NCI-H524 treated with DMSO at 0.1 percent for 48 hours (cell line): ENCODE measurements around the gene STUB1.

ENCODE experiments used
- DNase-seq: peaks from one replicate; lab custom pipeline; 2025; lab: John Stamatoyannopoulos, UW

Gene STUB1

GRCh38 chr16:679814-680624 is at the start of gene STUB1:
TSS of gene STUB1 (plus strand) at chr16:680410. CDS start at chr16:680526, 116 bp downstream.
- DNase-seq: peak; percentile 28

- no peak for DNase-seq
Measured at GRCh38 chr16:630815-631405, 49.3 kb upstream of the STUB1 start, which contains the start of gene WFIKKN1. TSS of gene WFIKKN1 (plus strand) at chr16:630985. CDS start at chr16:631254, 269 bp downstream.

GRCh38 chr16:631808-632358 is 48.3 kb upstream of the STUB1 start:
- DNase-seq: no peak

- DNase-seq: no peak
Measured at GRCh38 chr16:632486-633335, 47.5 kb upstream of the STUB1 start.

DNA sequence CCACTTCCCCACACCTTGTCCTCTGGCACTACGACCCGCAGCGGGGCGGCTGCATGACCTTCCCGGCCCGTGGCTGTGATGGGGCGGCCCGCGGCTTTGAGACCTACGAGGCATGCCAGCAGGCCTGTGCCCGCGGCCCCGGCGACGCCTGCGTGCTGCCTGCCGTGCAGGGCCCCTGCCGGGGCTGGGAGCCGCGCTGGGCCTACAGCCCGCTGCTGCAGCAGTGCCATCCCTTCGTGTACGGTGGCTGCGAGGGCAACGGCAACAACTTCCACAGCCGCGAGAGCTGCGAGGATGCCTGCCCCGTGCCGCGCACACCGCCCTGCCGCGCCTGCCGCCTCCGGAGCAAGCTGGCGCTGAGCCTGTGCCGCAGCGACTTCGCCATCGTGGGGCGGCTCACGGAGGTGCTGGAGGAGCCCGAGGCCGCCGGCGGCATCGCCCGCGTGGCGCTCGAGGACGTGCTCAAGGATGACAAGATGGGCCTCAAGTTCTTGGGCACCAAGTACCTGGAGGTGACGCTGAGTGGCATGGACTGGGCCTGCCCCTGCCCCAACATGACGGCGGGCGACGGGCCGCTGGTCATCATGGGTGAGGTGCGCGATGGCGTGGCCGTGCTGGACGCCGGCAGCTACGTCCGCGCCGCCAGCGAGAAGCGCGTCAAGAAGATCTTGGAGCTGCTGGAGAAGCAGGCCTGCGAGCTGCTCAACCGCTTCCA is 46.7 kb upstream of the STUB1 start:
- no peak for DNase-seq

DNA sequence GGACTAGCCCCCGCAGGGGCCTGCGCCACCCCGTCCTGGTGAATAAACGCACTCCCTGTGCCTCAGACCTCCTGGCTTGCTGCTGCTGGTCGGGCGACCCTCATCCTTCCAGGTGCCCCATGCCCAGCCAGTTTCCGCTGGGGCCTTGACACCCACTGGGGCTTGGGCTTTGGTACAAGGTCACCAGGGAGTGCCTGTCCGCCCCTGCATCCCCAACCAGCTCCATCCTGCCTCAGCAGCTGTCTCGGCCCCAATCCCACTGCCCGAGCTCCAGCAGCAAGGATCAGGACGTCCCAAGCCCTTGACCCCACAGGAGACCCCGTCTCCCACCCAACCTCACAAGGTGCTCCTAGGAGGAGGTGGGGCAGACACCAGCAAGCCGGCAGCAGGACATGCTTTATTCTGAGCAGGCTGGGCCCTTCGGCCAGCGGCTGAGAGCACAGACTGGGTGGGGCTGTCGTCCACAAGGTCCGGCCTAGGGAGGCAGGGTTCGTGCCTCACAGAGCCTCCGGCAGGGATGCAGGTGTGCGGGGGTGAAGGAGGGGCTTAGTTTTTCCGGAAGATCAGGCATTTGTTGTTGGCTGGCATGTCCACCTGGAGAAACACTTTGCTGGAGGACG is 46.0 kb upstream of the STUB1 start:
- no peak for DNase-seq

DNA sequence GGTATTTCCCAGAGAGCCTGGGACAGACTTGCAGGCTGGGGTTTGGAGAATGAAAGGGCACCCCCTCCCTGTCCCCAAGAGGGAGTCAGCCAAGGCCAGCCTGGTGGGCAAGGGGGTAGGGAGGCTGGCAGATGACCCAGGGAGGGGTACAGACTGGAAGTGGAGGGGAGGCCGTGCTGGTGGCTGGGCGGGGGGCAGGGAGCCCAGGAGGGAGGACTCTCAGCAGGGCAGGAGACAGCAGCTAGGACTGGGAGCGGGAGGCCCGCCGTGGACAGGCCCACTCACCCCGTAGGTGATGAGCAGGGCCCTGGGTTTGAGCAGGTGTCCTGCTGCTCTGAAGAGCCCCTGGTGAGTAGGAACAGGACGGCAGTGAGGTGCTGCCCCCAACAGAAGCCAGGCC is 45.2 kb upstream of the STUB1 start:
- no peak for DNase-seq

DNA sequence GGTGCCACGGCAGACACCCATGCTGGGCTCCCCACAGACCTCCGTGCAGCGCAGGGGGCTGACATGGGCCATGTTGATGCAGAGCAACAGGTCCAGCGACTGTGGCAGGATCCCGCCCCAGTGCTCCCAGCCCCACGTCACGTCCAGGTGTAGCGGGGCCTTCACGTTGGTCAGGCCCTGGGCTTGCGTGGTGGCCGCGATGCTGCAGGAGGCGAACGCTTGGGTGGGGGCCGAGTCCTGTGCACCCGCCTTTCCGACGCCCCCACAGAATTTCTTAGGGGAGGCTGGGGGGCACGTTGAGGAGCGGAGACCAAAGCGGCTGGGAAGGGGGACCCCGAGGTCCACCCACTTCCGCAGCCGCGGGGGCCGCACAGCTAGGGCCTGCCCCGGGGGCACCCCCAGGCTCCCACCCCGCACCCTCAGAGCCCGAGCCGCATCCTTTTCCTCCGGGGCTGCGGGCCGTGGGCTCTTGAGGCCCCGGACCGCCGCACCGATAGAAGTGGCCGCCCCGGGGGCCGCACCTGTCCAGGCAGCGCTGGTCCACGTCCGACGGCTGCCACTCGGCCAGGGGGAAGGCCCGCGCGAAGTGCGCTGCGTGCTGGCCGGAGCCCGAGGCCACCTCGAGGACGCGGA is 44.5 kb upstream of the STUB1 start:
- no peak for DNase-seq

- DNase-seq: peak; percentile 79
Measured at GRCh38 chr16:636206-637080, 43.8 kb upstream of the STUB1 start, which contains the start of gene METTL26. TSS of gene METTL26 (minus strand) at chr16:636305. CDS start at chr16:636290, 15 bp downstream.

GRCh38 chr16:637081-638018 is 42.9 kb upstream of the STUB1 start:
- DNase-seq: peak; percentile 71

DNA sequence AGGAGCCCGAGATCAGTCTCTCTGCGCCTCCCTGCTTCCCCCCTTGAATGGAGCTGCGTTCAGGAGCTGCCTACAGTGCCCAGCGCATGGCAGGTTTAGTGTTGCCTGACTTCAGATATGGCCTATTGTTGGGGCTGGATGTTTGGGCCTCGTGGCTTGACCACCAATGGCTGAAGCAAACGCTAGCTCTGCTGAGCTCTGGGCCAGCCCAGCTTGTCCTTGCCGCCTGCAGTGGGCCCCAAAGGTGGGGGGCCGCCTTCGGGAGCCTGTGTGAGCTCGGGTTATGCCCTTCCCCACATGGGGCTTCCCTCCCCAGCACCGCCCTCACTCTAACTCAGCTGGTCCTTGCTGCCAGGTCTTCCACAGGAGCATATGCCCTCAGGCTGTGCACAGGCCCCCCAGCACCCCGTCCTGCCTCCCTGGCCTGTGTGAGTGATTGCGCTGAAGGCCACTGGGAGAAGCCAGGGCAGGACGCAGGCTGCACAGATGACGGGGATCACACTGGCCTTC is 42.1 kb upstream of the STUB1 start:
- no peak for DNase-seq

DNA sequence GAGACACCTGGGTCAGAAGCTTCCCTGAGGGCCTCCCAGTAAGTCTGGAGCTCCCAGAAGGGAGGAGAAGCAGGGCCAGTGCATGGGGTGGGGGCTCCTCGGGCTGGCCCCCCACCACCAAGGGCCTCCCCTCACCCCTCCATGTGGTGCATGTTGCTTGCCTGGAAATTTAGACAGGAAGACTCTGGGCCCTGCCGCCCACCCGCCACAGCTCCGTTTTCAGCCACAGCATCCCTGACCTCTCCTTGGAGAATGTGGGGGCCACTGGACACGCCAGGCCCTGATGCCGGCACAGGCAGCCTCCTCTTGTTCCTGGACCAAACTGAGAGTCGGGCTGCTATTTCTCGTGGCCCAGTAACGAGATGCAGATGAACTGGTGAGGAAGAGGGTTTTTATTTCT is 41.4 kb upstream of the STUB1 start:
- no peak for DNase-seq

DNA sequence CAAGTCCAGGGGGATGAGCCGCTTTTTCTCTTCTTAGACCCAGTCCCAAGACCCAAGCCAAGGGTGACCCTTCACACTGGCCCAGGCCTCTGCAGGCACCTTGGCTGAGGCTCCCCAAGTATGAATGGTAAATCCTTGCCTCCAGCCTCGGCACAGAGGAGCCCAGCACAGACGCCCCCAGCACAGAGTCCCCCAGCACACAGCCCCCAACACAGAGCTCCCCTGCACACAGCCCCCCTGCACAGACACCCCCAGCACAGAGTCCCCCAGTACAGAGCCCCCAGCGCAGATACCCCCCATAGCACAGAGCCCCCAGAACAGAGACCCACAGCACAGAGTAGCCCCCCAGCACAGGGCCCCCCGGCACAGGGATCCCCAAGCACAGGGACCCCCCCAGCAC is 39.6 kb upstream of the STUB1 start:
- no peak for DNase-seq

- no peak for DNase-seq
Measured at GRCh38 chr16:641326-642188, 38.7 kb upstream of the STUB1 start, which contains the start of gene MCRIP2. TSS of gene MCRIP2 (plus strand) at chr16:641828. CDS start at chr16:641992, 164 bp downstream.

- DNase-seq: no peak
Measured at GRCh38 chr16:642189-643049, 37.8 kb upstream of the STUB1 start.

- DNase-seq: no peak
Measured at GRCh38 chr16:643050-643368, 37.2 kb upstream of the STUB1 start.
